ENCODE data around the gene KLK11. TPM values are rescaled to one million over a fixed set of nuclear protein-coding genes. Genes with fewer than 3 reads are reported as not detected.

The KLK11 gene
- total and polyA plus RNA-seq, 5 experiments from 2014 or later: not detected

- Mint-ChIP-seq H3K27ac (no peak overlapping the region), H3K4me1 (peaks cover 5 to 13% (median 9%) of the 10 kb centered on the region in 4 donors), H3K9me3 (peaks cover 0 to 2% (median 0%) of the 10 kb centered on the region in 9 donors), H3K4me3 (no peak overlapping the region), H3K36me3 (peaks cover 0 to 7% (median 0%) of the 10 kb centered on the region in 3 donors), H3K27me3 (peaks cover 38 to 84% (median 69%) of the 10 kb centered on the region in 5 donors)
- POLR2A ChIA-PET: no interaction called here
- ATAC-seq: no peak
- DNase-seq: no peak
Observed at GRCh38 chr19:51012661-51013190, 13.7 kb downstream of the KLK11 start.

- Mint-ChIP-seq H3K27ac (no peak overlapping the region), H3K27me3 (peaks cover 33 to 68% (median 56%) of the 10 kb centered on the region in 5 donors), H3K36me3 (no peaks in the 10 kb centered on the region), H3K4me3 (no peak overlapping the region), H3K9me3 (no peaks in the 10 kb centered on the region), H3K4me1 (no peaks in the 10 kb centered on the region)
- POLR2A ChIA-PET: no interaction called here
- DNase-seq: peak in 1 of 10 donors; percentile 8
- no peak for ATAC-seq
Observed at GRCh38 chr19:51010066-51010795, 16.2 kb downstream of the KLK11 start.

- Mint-ChIP-seq H3K9me3 (no peaks in the 10 kb centered on the region), H3K36me3 (no peaks in the 10 kb centered on the region), H3K27ac (peak overlapping the region in 1 of 10 donors; percentile 42), H3K27me3 (peaks cover 30 to 59% (median 51%) of the 10 kb centered on the region in 5 donors), H3K4me3 (no peak overlapping the region), H3K4me1 (no peaks in the 10 kb centered on the region)
- POLR2A ChIA-PET: no interaction called here
- ATAC-seq (no peak), DNase-seq (peak in 1 of 10 donors; percentile 53)
Observed at GRCh38 chr19:51009061-51009891, 17.1 kb downstream of the KLK11 start.

GRCh38 chr19:51007488-51007887, 18.9 kb downstream of the KLK11 start:
- no peaks in the 10 kb centered on the region for H3K4me1 Mint-ChIP-seq
- no peak overlapping the region for H3K4me3 Mint-ChIP-seq
- no peak overlapping the region for H3K27ac Mint-ChIP-seq
- ATAC-seq (no peak), DNase-seq (peak in 1 of 10 donors; percentile 6)
- POLR2A ChIA-PET: interaction anchor here (0.7 kb wide), 1 partner anchor 359 kb away, joined by 3 read pairs; no protein-coding TSS in a partner anchor
- peaks cover 25 to 59% (median 50%) of the 10 kb centered on the region in 5 donors for H3K27me3 Mint-ChIP-seq
- H3K9me3 Mint-ChIP-seq: no peaks in the 10 kb centered on the region
- no peaks in the 10 kb centered on the region for H3K36me3 Mint-ChIP-seq

- H3K27ac Mint-ChIP-seq: no peak overlapping the region
- no peak overlapping the region for H3K4me3 Mint-ChIP-seq
- peaks cover 28 to 65% (median 53%) of the 10 kb centered on the region in 5 donors for H3K27me3 Mint-ChIP-seq
- POLR2A ChIA-PET: no interaction called here
- DNase-seq (no peak), ATAC-seq (no peak)
- peaks cover 0 to 3% (median 0%) of the 10 kb centered on the region in 4 donors for H3K4me1 Mint-ChIP-seq
- H3K36me3 Mint-ChIP-seq: no peaks in the 10 kb centered on the region
- no peaks in the 10 kb centered on the region for H3K9me3 Mint-ChIP-seq
Observed at GRCh38 chr19:51006406-51006805, 20.0 kb downstream of the KLK11 start.

- Mint-ChIP-seq H3K9me3 (no peaks in the 10 kb centered on the region), H3K4me3 (no peak overlapping the region), H3K27me3 (peaks cover 27 to 67% (median 52%) of the 10 kb centered on the region in 5 donors), H3K36me3 (no peaks in the 10 kb centered on the region), H3K27ac (no peak overlapping the region), H3K4me1 (peaks cover 0 to 5% (median 0%) of the 10 kb centered on the region in 4 donors)
- no peak for ATAC-seq
- POLR2A ChIA-PET: no interaction called here
- DNase-seq: no peak
Observed at GRCh38 chr19:51005248-51005647, 21.2 kb downstream of the KLK11 start.

- Mint-ChIP-seq H3K36me3 (peaks cover 0 to 2% (median 0%) of the 10 kb centered on the region in 3 donors), H3K27ac (no peak overlapping the region), H3K4me3 (no peak overlapping the region), H3K4me1 (peaks cover 0 to 5% (median 0%) of the 10 kb centered on the region in 4 donors), H3K9me3 (no peaks in the 10 kb centered on the region), H3K27me3 (peaks cover 31 to 69% (median 60%) of the 10 kb centered on the region in 5 donors)
- DNase-seq (no peak), ATAC-seq (no peak)
- POLR2A ChIA-PET: no interaction called here
Observed at GRCh38 chr19:51003316-51003715, 23.1 kb downstream of the KLK11 start.

GRCh38 chr19:51002542-51003311, 23.7 kb downstream of the KLK11 start:
- peak in 2 of 10 donors; percentile 14 to 19 for DNase-seq
- Mint-ChIP-seq H3K4me3 (peak overlapping the region in 2 of 10 donors; percentile 8 to 28), H3K4me1 (peaks cover 0 to 5% (median 0%) of the 10 kb centered on the region in 4 donors), H3K36me3 (peaks cover 0 to 2% (median 0%) of the 10 kb centered on the region in 3 donors), H3K9me3 (no peaks in the 10 kb centered on the region), H3K27me3 (peaks cover 34 to 75% (median 64%) of the 10 kb centered on the region in 5 donors), H3K27ac (no peak overlapping the region)
- POLR2A ChIA-PET: no interaction called here
- ATAC-seq: peak in 1 of 2 donors; percentile 16

GRCh38 chr19:51002089-51002532, 24.3 kb downstream of the KLK11 start:
- no peak for ATAC-seq
- peaks cover 31 to 80% (median 59%) of the 10 kb centered on the region in 5 donors for H3K27me3 Mint-ChIP-seq

GRCh38 chr19:51001515-51001914, 24.9 kb downstream of the KLK11 start, which contains the start of gene KLK8:
TSS of gene KLK8 (minus strand) at chr19:51001604. CDS start at chr19:51001167, 437 bp downstream.
- Mint-ChIP-seq H3K27ac (peak within 1 kb of the TSS in 1 of 10 donors; percentile 24), H3K4me3 (peak within 1 kb of the TSS in 2 of 10 donors; percentile 5 to 28), H3K9me3 (no peaks in the 10 kb centered on the region), H3K36me3 (peaks cover 0 to 2% (median 0%) of the 10 kb centered on the region in 3 donors), H3K27me3 (peaks cover 33 to 84% (median 59%) of the 10 kb centered on the region in 5 donors), H3K4me1 (peaks cover 0 to 5% (median 0%) of the 10 kb centered on the region in 4 donors)
- no peak for ATAC-seq
- POLR2A ChIA-PET: no interaction called here
- DNase-seq: no peak

More at GRCh38 chr19:51002089-51002532, 24.3 kb downstream of the KLK11 start:
- no peak for DNase-seq
- peaks cover 0 to 2% (median 0%) of the 10 kb centered on the region in 3 donors for H3K36me3 Mint-ChIP-seq
- H3K4me3 Mint-ChIP-seq: no peak overlapping the region
- no peaks in the 10 kb centered on the region for H3K9me3 Mint-ChIP-seq
- peaks cover 0 to 5% (median 0%) of the 10 kb centered on the region in 4 donors for H3K4me1 Mint-ChIP-seq
- POLR2A ChIA-PET: no interaction called here
- H3K27ac Mint-ChIP-seq: no peak overlapping the region

- Mint-ChIP-seq H3K27ac (no peak overlapping the region), H3K4me3 (no peak overlapping the region), H3K27me3 (peaks cover 30 to 80% (median 59%) of the 10 kb centered on the region in 5 donors), H3K36me3 (peaks cover 0 to 2% (median 0%) of the 10 kb centered on the region in 3 donors), H3K9me3 (no peaks in the 10 kb centered on the region), H3K4me1 (peaks cover 0 to 5% (median 0%) of the 10 kb centered on the region in 4 donors)
- POLR2A ChIA-PET: no interaction called here
- DNase-seq (no peak), ATAC-seq (no peak)
Observed at GRCh38 chr19:51000981-51001380, 25.4 kb downstream of the KLK11 start.

GRCh38 chr19:51000426-51000825, 26.0 kb downstream of the KLK11 start:
- POLR2A ChIA-PET: no interaction called here
- Mint-ChIP-seq H3K4me3 (no peak overlapping the region), H3K36me3 (peaks cover 0 to 2% (median 0%) of the 10 kb centered on the region in 3 donors), H3K27ac (no peak overlapping the region), H3K4me1 (peaks cover 0 to 5% (median 0%) of the 10 kb centered on the region in 4 donors), H3K27me3 (peaks cover 28 to 77% (median 59%) of the 10 kb centered on the region in 5 donors), H3K9me3 (no peaks in the 10 kb centered on the region)
- no peak for DNase-seq
- ATAC-seq: no peak
